Transverse colon (tissue), 4 donors: Measurements from ENCODE around the gene TRPM4. TPM values are rescaled to one million over a fixed set of nuclear protein-coding genes. Genes with fewer than 3 reads are reported as not detected.
A peak's percentile ranks its signal among the peaks of the same experiment; 100 is the strongest.
"Not testable (repeated sequence)": the region's sequence is repeated elsewhere in the genome, so short reads cannot be mapped to it uniquely, and the experiment has no call there.

ENCODE experiments used
- DNase-seq: peaks from one replicate; pipeline ENCODE4 v3.0.0-alpha.2; 2019
- H3K27ac ChIP-seq, 4 donors: fragments of 200-600 bp; sonication (generic); 2 replicates each; pipeline ENCODE4 v1.5.1; 2016 to 2018; ENCODE audit warnings: inconsistent platforms in 4 of 4
- H3K27me3 ChIP-seq: fragments of 200-600 bp; sonication (generic); 2 replicates; pipeline ENCODE4 v1.5.1; 2017; ENCODE audit warnings: inconsistent platforms
- H3K36me3 ChIP-seq, 4 donors: fragments of 200-600 bp; sonication (generic); 2 replicates each; pipeline ENCODE4 v1.5.1; 2017 to 2019; ENCODE audit warnings: inconsistent platforms in 4 of 4
- H3K4me1 ChIP-seq, 4 donors: fragments of 200-600 bp; sonication (generic); 2 replicates each; pipeline ENCODE4 v1.5.1; 2017 to 2020; ENCODE audit warnings: inconsistent platforms in 4 of 4
- H3K4me3 ChIP-seq, 4 donors: fragments of 200-600 bp; sonication (generic); 1 replicate in 1 of 4; 2 replicates in 3 of 4; pipeline versions ENCODE4 v1.5.1 to v1.6.1; 2017 to 2019; ENCODE audit warnings: inconsistent platforms in 4 of 4
- H3K9me3 ChIP-seq, 2 donors: fragments of 200-600 bp; sonication (generic); 2 replicates each; pipeline ENCODE4 v1.5.1; 2017 to 2019; ENCODE audit warnings: inconsistent platforms in 2 of 2
- EP300 ChIP-seq: sonication (generic); formaldehyde crosslinking; IDR thresholded peaks from one replicate; pipeline ENCODE4 v1.6.1; 2017; ENCODE audit warnings: antibody characterized with exemption, low read depth
- POLR2A ChIP-seq: fragments of 450-650 bp; IDR thresholded peaks from one replicate; pipeline ENCODE4 v1.6.1; 2016; ENCODE audit warnings: antibody characterized with exemption, mild to moderate bottlenecking, moderate library complexity
- POLR2AphosphoS5 ChIP-seq, 3 donors: sonication (generic); formaldehyde crosslinking; IDR thresholded peaks; one replicate each; pipeline ENCODE4 v1.6.1; 2016; ENCODE audit warnings: antibody characterized with exemption in 3 of 3
- WGBS, 2 donors: methylation state at CpG; one replicate each; pipeline ENCODE4 v1.1.5; 2018; ENCODE audit warnings: low coverage in 1 of 2; 5-methylcytosine and 5-hydroxymethylcytosine counted together
- in situ Hi-C, 4 donors: fragments of 200-750 bp; cut with MboI; loops; one replicate each; pipeline versions ENCODE4 v1.15.0 to v1.15.1; 2017; ENCODE audit warnings: low sequenced_read_pairs in 3 of 4, low pct_ligation_motif_present in 1 of 4, low pct_unique_long_range_greater_than_20kb in 1 of 4
- intact Hi-C: fragments of 100-400 bp; cut with DNase I; formaldehyde crosslinking; loops from one replicate; pipeline ENCODE4 v1.15.1; 2023; ENCODE audit warnings: low total_unique reads
- total RNA-seq, 4 donors: library from RNA; depleted of rRNA; stranded (reverse); fragments of >200 nt; gene quantifications; one replicate each; pipeline ENCODE4 v1.1.0, GENCODE V29; 2016
- TF ChIP-seq, protein P1 (sequence below), 5 experiments: fragments of 200-600 bp in 3 of 5; fragments of 450-650 bp in 2 of 5; sonication (generic) in 3 of 5; IDR thresholded peaks; 1 replicate in 2 of 5; 2 replicates in 3 of 5; pipeline ENCODE4 v1.5.1; 2016 to 2017; ENCODE audit warnings: antibody characterized with exemption in 5 of 5, inconsistent platforms in 3 of 5, mild to moderate bottlenecking in 2 of 5, moderate library complexity in 1 of 5

The TRPM4 gene
- total RNA-seq, 4 donors from 2014 or later = 247 to 884 (median 568) TPM

DNA sequence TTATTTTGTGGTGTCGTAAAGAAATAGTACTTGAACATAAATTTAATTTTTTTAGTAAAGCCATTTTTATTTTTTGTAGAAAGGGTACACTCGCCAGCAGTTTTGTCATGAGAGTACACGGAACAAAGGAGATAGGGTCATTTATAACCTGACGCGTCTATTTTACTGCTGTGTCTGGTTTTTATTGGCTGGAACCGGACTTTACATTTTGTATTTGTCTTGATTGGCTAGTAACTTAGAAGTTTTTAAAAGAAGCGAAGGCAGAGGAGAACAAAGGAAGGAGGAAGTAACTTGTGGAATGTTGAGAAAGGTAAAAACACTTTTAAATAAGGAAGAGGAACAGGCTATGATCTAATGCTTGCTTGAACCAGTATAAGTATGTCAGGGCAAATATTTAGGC, 43.5 kb downstream of the TRPM4 start:
- peaks cover 0 to 23% (median 12%) of the 10 kb centered on the region in 4 donors for H3K36me3 ChIP-seq
- in situ Hi-C loops = loop anchor here in 3 of 4 donors (10.0 to 25.0 kb wide), 3 partner anchors 106 to 116 kb away; partner anchors contain the start of gene SNRNP70 (in 2 of the 3)

DNA sequence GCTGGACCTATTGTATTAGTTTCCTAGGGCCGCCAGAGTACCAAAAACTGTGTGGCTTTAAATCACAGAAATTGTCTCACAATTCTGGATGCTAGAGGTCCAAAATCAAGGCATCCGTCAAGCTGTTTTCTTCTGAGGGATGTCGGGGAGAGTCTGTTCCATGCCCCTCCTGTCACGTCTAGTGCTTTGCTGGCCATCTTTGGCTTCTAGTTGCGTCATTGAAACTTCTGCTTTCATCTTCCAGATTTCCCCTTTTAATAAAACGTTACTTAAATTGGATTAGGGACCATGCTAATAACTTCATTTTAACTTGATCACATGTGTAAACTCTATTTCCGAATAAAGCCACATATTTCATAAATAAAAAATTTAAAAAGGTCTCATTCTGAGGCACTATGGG, 47.5 kb downstream of the TRPM4 start:
- TF ChIP-seq POLR2A = no peak
- TF ChIP-seq, protein P1, sequence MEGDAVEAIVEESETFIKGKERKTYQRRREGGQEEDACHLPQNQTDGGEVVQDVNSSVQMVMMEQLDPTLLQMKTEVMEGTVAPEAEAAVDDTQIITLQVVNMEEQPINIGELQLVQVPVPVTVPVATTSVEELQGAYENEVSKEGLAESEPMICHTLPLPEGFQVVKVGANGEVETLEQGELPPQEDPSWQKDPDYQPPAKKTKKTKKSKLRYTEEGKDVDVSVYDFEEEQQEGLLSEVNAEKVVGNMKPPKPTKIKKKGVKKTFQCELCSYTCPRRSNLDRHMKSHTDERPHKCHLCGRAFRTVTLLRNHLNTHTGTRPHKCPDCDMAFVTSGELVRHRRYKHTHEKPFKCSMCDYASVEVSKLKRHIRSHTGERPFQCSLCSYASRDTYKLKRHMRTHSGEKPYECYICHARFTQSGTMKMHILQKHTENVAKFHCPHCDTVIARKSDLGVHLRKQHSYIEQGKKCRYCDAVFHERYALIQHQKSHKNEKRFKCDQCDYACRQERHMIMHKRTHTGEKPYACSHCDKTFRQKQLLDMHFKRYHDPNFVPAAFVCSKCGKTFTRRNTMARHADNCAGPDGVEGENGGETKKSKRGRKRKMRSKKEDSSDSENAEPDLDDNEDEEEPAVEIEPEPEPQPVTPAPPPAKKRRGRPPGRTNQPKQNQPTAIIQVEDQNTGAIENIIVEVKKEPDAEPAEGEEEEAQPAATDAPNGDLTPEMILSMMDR (IDR thresholded peaks at IDR 0.05) = no peak
- no peak for TF ChIP-seq EP300
- TF ChIP-seq POLR2AphosphoS5 (IDR thresholded peaks at IDR 0.05) = no peak
- peaks cover 4 to 28% (median 12%) of the 10 kb centered on the region in 4 donors for H3K4me1 ChIP-seq
- H3K9me3 ChIP-seq = no peaks in the 10 kb centered on the region
- WGBS, 2 donors = 66 to 79% methylated on average over 3 to 7 of the region's 7 CpGs
- in situ Hi-C loops (loop anchor here in 3 of 4 donors (10.0 to 25.0 kb wide), 3 partner anchors 110 to 120 kb away; partner anchors contain the start of gene SNRNP70 (in 2 of the 3)), intact Hi-C loops (no loop called here)
- H3K36me3 ChIP-seq = peaks cover 0 to 35% (median 17%) of the 10 kb centered on the region in 4 donors
- DNase-seq = no peak
- H3K27ac ChIP-seq = no peak overlapping the region
- no peak overlapping the region for H3K4me3 ChIP-seq
- no peaks in the 10 kb centered on the region for H3K27me3 ChIP-seq

More for the DNA sequence above, 43.5 kb downstream of the TRPM4 start:
- TF ChIP-seq, protein P1 (IDR thresholded peaks at IDR 0.05) = no peak
- no peak for TF ChIP-seq POLR2A
- no peak for TF ChIP-seq POLR2AphosphoS5 (IDR thresholded peaks at IDR 0.05)
- TF ChIP-seq EP300 = no peak
- peak overlapping the region; percentile 64 to 84 (median 70) for H3K27ac ChIP-seq
- no peaks in the 10 kb centered on the region for H3K27me3 ChIP-seq
- H3K4me1 ChIP-seq = peaks cover 9 to 58% (median 40%) of the 10 kb centered on the region in 4 donors
- H3K4me3 ChIP-seq = no peak overlapping the region
- no peaks in the 10 kb centered on the region for H3K9me3 ChIP-seq
- DNase-seq = no peak
- whole genome bisulfite sequencing, 2 donors = 53 to 78% methylated on average over 6 to 7 of the region's 7 CpGs
- intact Hi-C loops = loop anchor here (5.0 kb wide), 1 partner anchor 104 kb away; no protein-coding TSS in a partner anchor

DNA sequence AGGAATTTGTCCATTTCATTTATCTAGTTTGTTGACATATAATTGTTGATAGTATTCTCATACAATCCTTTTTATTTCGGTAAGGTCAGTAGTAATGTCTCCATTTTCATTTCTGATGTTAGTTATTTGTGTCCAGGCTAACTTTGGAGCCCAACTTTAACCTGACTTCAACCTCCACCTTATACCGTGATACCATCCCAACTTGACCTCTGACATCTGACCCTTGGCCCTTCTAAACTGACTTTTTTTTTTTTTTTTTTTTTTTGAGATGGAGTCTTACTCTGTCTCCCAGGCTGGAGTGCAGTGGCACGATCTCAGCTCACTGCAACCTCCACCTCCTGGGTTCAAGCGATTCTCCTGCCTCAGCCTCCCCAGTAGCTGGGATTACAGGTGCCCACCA, 51.9 kb downstream of the TRPM4 start:
- H3K27ac ChIP-seq = peak overlapping the region in 3 of 4 donors; percentile 10 to 35 (median 30)
- H3K36me3 ChIP-seq = peaks cover 0 to 29% (median 13%) of the 10 kb centered on the region in 4 donors
- H3K4me3 ChIP-seq, H3K9me3 ChIP-seq, H3K27me3 ChIP-seq, intact Hi-C loops, H3K4me1 ChIP-seq, DNase-seq: not testable (repeated sequence)
- in situ Hi-C loops = loop anchor here in 3 of 4 donors (10.0 to 25.0 kb wide), 3 partner anchors 115 to 125 kb away; partner anchors contain the start of gene SNRNP70 (in 2 of the 3)
- 79 to 83% methylated on average over 4 of the region's 4 CpGs for WGBS, 2 donors

DNA sequence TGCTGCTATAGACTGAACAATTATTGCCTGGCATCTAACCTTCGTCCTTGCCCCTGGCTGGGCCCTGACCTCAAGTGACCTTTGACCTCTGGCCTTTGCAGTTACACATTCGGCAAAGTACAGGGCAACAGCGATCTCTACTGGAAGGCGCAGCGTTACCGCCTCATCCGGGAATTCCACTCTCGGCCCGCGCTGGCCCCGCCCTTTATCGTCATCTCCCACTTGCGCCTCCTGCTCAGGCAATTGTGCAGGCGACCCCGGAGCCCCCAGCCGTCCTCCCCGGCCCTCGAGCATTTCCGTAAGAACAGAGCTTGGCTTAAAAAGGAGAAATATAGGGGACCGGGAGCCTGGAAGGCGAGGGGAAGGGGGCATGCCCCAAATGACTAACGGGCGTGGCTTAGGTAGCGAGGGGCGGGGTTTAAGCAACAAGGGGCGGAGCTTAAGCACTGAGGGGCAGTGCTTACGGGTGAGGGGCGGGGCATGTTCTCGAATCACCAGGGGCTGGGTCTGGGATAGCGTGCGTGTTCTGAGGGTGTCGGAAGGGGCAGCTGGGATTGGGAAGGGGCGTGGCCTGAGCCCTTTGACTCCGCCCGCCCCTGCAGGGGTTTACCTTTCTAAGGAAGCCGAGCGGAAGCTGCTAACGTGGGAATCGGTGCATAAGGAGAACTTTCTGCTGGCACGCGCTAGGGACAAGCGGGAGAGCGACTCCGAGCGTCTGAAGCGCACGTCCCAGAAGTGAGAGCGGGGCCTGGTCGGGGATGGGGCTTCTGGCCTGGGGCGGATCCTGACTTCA, 52.7 kb downstream of the TRPM4 start:
- Histone ChIP-seq H3K4me1 (peaks cover 0 to 8% (median 0%) of the 10 kb centered on the region in 4 donors), H3K9me3 (no peaks in the 10 kb centered on the region), H3K4me3 (peak overlapping the region in 1 of 4 donors; percentile 18), H3K36me3 (peaks cover 0 to 29% (median 12%) of the 10 kb centered on the region in 4 donors), H3K27me3 (no peaks in the 10 kb centered on the region), H3K27ac (peak overlapping the region in 3 of 4 donors; percentile 10 to 35 (median 30))
- intact Hi-C loops (no loop called here), in situ Hi-C loops (loop anchor here in 1 of 4 donors (25.0 kb wide), 1 partner anchor 123 kb away; the partner anchor contains the start of gene SNRNP70)
- DNase-seq = peak; percentile 42
- 69 to 83% methylated on average over 18 to 50 of the region's 50 CpGs for WGBS, 2 donors
- peak in 1 of 3 donors; percentile 29 for TF ChIP-seq POLR2AphosphoS5 (IDR thresholded peaks at IDR 0.05)
- TF ChIP-seq POLR2A = no peak

DNA sequence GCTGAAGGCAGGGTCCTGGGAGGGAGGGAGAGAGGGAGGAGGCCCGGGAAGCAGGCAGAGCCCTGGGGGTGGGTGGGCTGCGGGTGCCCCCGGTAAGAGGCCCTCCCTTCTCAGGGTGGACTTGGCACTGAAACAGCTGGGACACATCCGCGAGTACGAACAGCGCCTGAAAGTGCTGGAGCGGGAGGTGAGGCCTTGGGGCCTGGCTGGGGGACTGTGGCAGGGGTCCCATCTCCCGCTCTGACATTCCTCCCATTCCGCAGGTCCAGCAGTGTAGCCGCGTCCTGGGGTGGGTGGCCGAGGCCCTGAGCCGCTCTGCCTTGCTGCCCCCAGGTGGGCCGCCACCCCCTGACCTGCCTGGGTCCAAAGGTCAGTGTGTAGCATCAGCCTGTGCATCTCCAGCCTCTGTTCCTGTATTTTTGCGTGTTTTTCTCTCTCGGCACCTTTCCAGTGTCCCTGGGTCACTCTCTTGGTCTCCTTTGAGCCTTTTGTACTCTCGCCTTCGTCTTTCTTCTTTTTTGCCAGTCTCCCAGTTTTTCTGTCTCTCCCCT, 53.4 kb downstream of the TRPM4 start:
- 77% methylated on average over 19 of the region's 19 CpGs; no CpG with 5 or more reads in 1 of the 2 donors for WGBS, 2 donors
- in situ Hi-C loops = loop anchor here in 1 of 4 donors (25.0 kb wide), 1 partner anchor 124 kb away; the partner anchor contains the start of gene SNRNP70
- H3K4me3 ChIP-seq = peak overlapping the region in 1 of 4 donors; percentile 18
- TF ChIP-seq POLR2AphosphoS5 (IDR thresholded peaks at IDR 0.05) (no peak), EP300 (no peak), POLR2A (no peak)
- TF ChIP-seq, protein P1 (IDR thresholded peaks at IDR 0.05) = no peak
- H3K27me3 ChIP-seq = no peaks in the 10 kb centered on the region
- DNase-seq = no peak
- H3K9me3 ChIP-seq = no peaks in the 10 kb centered on the region
- intact Hi-C loops = no loop called here
- peaks cover 0 to 8% (median 0%) of the 10 kb centered on the region in 4 donors for H3K4me1 ChIP-seq
- H3K36me3 ChIP-seq = peaks cover 0 to 24% (median 10%) of the 10 kb centered on the region in 4 donors
- peak overlapping the region in 3 of 4 donors; percentile 10 to 34 (median 30) for H3K27ac ChIP-seq
